GM18498 (cell line): ENCODE data around the gene UBAP2.
"Not testable (repeated sequence)": the region's sequence is repeated elsewhere in the genome, so short reads cannot be mapped to it uniquely, and the experiment has no call there.

Experiments
- ATAC-seq: cut with Tn5 transposase; IDR thresholded peaks from one replicate; pipeline ENCODE4 v1.9.1; 2021; ENCODE audit warnings: mild to moderate bottlenecking, moderate library complexity; ENCODE audit not compliant: unreplicated experiment

UBAP2 gene

DNA sequence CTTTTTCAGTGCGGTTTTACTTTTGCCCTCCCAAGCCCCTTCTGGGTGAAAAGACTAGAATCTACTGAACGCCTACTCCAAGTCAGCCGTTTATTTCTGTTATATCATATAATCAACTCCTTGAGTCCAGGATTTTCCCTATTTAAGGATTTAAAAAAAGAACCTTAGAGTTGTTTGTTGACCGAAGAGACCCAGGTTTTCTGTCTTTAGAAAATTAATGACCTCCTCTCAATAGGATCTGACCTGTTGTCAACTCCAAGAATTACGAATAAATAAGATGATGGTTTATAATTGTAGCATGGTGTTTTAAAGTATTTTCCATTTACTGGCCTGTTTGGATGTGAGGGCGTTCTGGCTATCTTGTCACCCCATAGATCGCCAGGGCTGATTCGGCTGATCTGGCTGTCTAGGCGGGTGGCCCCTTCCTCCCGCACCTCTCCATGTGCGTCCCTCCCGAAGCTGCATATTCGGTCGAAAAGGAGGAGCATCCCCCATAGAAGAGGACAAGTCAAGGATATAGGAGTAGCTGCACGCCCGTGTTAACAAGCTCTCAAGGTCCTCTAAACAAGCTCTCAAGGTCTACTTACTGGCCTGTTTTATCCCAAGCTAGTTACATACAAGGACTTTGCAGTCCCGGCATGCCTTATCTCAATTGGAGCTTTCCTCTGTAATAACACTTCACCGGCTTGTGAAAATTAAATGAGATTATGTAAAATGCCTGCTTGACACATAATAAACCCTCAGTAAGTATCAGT lies 1.1 kb upstream of the UBAP2 start:
- no peak for ATAC-seq

GRCh38 chr9:34047864-34048726 lies 592 bp downstream of the UBAP2 start:
- ATAC-seq, result peak; percentile 35

GRCh38 chr9:34046784-34047379 lies 1.8 kb downstream of the UBAP2 start:
- no peak for ATAC-seq

GRCh38 chr9:34045903-34046302 lies 2.8 kb downstream of the UBAP2 start:
- ATAC-seq, result no peak

- not testable (repeated sequence) for ATAC-seq
These were observed 6.6 kb downstream of the UBAP2 start for GRCh38 chr9:34042074-34042473.

DNA sequence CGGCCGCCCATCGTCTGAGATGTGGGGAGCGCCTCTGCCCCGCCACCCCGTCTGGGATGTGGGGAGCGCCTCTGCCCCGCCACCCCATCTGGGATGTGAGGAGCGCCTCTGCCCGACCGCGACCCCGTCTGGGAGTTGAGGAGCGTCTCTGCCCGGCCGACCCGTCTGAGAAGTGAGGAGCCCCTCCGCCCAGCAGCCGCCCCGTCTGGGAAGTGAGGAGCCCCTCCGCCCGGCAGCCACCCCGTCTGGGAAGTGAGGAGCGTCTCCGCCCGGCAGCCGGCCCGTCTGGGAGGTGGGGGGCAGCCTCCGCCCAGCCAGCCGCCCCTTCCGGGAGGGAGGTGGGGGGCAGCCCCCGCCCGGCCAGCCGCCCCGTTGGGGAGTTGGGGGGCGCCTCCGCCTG lies 9.8 kb downstream of the UBAP2 start:
- not testable (repeated sequence) for ATAC-seq

DNA sequence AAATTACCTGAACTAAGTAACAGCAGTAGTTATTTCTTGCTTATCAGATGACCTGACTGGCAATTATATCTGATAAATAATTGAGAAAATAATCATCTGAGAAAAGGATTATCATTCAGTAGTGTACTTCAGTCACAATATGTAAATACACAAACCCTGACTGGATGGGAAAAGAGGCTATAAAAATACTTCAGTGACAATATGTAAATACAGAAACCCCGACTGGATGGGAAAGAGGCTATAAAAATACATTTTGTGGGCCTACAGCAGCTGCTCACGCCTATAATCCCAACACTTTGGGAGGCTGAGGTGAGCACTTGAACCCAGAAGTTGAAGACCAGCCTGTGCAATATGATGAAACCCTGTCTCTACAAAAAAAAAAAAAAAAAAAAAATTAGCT lies 11.1 kb downstream of the UBAP2 start:
- no peak for ATAC-seq

GRCh38 chr9:34036625-34037024 lies 12.1 kb downstream of the UBAP2 start:
- ATAC-seq, result no peak

DNA sequence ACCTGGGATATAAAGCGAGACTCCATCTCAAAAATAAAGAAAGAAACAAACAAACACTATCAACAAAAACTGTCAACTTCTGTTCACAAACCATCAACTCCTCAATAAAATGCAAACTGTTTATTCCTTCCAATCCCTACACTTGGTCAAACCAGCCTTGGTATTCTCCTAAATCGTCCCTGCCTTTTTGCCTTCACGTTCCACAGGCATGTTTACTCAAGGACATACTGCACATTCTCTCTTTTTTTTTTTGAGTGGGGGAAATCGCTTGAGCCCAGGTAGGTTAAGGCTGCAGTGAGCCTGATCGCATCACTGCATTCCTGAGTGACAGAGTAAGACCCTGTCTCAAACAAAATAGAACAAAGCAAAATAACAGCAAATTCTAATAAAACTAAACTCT lies 13.0 kb downstream of the UBAP2 start:
- no peak for ATAC-seq

DNA sequence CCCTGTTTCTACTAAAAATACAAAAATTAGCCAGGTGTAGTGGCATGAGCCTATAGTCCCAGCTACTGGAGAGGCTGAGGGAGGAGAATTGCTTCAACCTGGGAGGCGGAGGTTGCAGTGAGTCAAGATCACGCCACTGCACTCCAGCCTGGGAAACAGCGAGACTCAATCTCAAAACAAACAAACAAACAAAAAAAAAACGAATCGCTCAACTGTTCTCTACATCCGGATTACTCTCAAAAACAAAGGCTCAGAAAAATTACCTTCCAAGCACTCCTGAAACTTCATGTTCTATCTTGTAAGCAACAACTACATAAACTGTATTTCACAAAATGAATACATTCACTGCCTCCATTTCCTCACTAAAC lies 14.0 kb downstream of the UBAP2 start:
- ATAC-seq, result no peak

- ATAC-seq, result no peak
These were observed 16.1 kb downstream of the UBAP2 start for GRCh38 chr9:34032631-34033030.

- no peak for ATAC-seq
These were observed 20.7 kb downstream of the UBAP2 start for GRCh38 chr9:34027845-34028574.

DNA sequence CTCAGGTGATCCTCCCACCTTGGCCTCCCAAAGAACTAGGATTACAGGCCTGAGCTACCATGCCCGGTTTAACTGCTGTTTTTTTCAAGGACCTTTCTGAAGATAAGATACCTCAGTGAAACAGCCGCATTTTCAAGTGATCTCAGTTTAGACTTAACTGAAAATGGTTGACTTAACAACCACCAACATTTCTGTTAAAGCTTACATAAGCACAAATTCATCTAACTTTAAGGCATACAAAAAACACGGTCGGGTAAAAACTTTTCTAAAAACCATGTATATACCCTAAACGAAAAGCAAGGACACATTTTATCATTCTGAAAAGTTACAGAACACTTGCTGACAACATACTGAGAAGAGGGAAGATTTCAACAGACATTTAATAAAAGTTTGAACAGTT lies 22.9 kb downstream of the UBAP2 start:
- no peak for ATAC-seq

DNA sequence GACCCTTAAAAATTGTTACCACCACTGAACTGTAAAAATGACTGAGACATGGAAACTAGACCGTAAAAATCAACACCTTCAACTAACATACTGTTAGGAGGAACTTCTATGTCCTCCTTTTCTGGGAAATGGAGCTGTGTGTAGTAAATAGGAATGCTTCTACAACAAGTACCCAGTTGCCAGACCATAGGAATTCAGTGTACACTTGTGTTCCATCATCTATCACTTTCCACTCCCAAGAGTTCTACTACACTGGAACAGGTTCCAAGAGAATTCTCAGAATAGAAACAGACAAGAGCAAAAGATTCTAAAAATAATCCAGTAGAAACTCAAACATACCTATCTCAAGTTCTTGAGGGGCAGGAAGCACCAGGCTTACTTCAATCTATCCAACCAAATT lies 23.6 kb downstream of the UBAP2 start:
- no peak for ATAC-seq

GRCh38 chr9:34024476-34024875 lies 24.2 kb downstream of the UBAP2 start:
- not testable (repeated sequence) for ATAC-seq

DNA sequence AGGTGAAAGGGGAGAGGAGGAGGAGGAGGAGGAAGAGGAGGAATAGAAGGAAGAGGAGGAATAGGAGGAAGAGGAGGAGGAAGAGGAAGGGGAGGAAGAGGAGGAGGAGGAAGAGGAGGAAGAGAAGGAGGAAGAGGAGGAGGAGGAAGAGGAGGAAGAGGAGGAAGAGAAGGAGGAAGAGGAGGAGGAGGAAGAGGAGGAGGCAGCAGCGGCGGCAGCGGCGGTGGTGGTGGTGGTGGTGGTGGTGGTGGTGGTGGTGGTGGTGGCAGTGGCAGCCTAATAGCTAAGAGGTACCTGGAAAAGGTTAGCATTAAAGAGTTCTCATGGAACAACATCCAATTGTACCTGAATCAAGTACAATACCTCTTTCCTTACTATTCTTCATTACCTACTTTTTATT lies 32.5 kb downstream of the UBAP2 start:
- no peak for ATAC-seq

GRCh38 chr9:34010979-34011378 lies 37.7 kb downstream of the UBAP2 start:
- ATAC-seq, result no peak

DNA sequence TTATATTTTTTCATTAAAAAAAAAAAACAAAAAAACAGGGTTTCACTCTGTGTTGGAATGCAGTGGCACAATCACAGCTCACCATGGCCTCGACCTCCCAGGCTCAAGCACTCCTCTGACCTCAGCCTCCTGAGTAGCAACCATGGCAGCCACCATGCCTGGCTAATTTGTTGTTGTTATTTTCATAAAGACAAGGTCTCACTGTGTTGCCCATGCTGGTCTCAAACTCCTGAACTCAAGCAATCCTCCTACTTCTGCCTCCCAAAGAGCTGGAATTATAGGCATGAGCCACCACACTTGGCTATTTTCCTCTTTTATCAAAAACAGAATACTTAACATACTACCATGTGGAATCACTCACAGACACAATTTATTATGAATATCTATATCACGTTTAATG lies 46.7 kb downstream of the UBAP2 start:
- no peak for ATAC-seq

GRCh38 chr9:34001298-34001697 lies 47.4 kb downstream of the UBAP2 start:
- no peak for ATAC-seq

DNA sequence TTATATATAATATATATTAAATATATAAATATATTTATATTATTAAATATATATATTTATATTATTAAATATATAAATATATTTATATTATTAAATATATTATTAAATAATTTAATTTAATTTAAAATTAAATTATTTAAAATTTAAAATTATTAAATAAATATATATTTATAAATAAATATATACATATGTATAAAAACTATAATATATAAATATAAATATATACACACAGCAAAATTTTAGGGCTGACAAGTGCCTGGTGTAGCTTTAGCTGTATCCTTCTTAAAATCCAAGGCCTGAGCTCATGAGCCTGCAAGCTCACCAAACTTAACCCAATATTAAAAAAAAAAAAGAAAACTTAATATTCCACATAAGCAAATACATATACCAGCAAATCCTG lies 53.2 kb downstream of the UBAP2 start:
- no peak for ATAC-seq

DNA sequence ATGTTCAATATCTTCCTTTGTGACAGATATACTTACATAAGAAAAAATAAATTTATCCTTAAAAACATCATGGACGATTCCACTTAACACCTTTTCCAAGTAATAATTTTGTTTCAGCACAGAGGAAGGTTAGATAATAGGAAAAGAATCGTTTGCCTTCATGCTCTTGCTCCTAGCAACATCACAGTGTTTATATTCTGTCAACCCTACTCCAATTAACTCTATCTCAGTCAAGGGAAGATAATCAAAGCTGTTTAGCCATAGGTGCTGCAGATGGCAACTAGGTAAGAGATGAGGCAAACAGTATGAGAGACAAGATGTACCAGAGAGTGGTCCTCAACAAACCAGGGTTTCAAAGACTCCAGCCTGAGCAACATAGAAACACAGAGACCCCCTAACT lies 55.6 kb downstream of the UBAP2 start:
- ATAC-seq, result no peak
